ENCODE results near the gene CMC2.

Gene CMC2

DNA sequence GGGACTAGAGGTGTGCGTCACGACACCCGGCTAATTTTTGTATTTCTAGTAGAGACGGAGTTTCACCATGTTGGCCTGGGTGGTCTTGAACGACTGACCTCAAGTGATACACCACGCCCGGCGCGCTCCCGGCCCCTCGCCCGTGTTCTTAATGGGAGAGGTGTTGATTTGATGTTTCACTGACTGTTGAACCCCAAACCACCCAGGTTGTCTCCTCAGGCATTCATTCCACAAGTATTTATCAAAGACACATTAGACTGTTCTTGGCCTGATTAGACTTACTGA lies 1.8 kb upstream of the CMC2 start:
- H3K4me3 ChIP-seq (ENCODE audit: severe bottlenecking), result peak overlapping the region; percentile 84
- no peak overlapping the region for H3K27ac ChIP-seq (ENCODE audit: poor library complexity, severe bottlenecking)

DNA sequence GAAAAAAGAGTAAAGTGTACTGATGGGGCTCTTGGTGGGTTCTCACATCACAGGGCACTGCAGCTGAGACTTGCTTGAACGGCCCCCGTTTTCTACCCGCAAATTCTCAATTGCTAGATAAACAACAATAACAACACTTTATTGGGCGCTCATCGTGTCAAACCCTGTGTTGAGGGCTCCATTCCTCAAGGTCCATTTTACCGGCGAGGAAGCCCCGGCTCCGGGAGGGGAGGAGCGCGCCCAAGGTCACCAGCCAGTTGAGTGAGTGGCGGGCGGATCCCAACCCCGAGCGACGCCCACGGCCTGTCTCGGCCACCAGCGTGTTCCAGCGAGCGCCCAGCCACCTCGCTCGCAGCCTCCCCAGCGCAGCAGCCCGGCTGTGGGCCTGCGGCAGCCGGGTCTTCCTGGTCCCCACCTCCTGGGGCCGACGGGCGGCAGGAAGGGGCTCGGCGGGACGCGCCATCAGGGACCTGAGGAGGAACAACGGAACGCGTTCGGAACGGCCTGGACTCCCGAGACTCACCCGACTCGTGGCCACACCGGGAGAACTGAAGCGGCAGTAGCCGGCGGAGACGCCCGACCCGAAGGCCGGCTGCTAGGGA lies 373 bp downstream of the CMC2 start:
- peak; percentile 73 for DNase-seq (ENCODE audit: low spot score)
- peaks cover 15% of the 10 kb centered on the region for H3K4me1 ChIP-seq (ENCODE audit: insufficient read depth, poor library complexity, severe bottlenecking)
- H3K9me3 ChIP-seq (ENCODE audit: severe bottlenecking), result no peaks in the 10 kb centered on the region
- no peaks in the 10 kb centered on the region for H3K27me3 ChIP-seq (ENCODE audit: insufficient read depth, poor library complexity, severe bottlenecking)
- ATAC-seq (ENCODE audit: low read depth), result peak; percentile 47
- H3K4me3 ChIP-seq (ENCODE audit: severe bottlenecking), result peak overlapping the region; percentile 84
- peaks cover 12% of the 10 kb centered on the region for H3K36me3 ChIP-seq (ENCODE audit: low read depth)
- TF ChIP-seq, protein P1, sequence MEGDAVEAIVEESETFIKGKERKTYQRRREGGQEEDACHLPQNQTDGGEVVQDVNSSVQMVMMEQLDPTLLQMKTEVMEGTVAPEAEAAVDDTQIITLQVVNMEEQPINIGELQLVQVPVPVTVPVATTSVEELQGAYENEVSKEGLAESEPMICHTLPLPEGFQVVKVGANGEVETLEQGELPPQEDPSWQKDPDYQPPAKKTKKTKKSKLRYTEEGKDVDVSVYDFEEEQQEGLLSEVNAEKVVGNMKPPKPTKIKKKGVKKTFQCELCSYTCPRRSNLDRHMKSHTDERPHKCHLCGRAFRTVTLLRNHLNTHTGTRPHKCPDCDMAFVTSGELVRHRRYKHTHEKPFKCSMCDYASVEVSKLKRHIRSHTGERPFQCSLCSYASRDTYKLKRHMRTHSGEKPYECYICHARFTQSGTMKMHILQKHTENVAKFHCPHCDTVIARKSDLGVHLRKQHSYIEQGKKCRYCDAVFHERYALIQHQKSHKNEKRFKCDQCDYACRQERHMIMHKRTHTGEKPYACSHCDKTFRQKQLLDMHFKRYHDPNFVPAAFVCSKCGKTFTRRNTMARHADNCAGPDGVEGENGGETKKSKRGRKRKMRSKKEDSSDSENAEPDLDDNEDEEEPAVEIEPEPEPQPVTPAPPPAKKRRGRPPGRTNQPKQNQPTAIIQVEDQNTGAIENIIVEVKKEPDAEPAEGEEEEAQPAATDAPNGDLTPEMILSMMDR (IDR thresholded peaks at IDR 0.05; ENCODE audit: poor library complexity, severe bottlenecking), result no peak
- H3K27ac ChIP-seq (ENCODE audit: poor library complexity, severe bottlenecking), result peak overlapping the region; percentile 74

More for the DNA sequence above, 1.8 kb upstream of the CMC2 start:
- Histone ChIP-seq H3K4me1 (ENCODE audit: insufficient read depth, poor library complexity, severe bottlenecking) (peaks cover 14% of the 10 kb centered on the region), H3K9me3 (ENCODE audit: severe bottlenecking) (no peaks in the 10 kb centered on the region), H3K36me3 (ENCODE audit: low read depth) (peaks cover 33% of the 10 kb centered on the region), H3K27me3 (ENCODE audit: insufficient read depth, poor library complexity, severe bottlenecking) (no peaks in the 10 kb centered on the region)
- ATAC-seq (ENCODE audit: low read depth), result no peak
- DNase-seq (ENCODE audit: low spot score), result no peak
- TF ChIP-seq, protein P1 (IDR thresholded peaks at IDR 0.05; ENCODE audit: poor library complexity, severe bottlenecking), result no peak

DNA sequence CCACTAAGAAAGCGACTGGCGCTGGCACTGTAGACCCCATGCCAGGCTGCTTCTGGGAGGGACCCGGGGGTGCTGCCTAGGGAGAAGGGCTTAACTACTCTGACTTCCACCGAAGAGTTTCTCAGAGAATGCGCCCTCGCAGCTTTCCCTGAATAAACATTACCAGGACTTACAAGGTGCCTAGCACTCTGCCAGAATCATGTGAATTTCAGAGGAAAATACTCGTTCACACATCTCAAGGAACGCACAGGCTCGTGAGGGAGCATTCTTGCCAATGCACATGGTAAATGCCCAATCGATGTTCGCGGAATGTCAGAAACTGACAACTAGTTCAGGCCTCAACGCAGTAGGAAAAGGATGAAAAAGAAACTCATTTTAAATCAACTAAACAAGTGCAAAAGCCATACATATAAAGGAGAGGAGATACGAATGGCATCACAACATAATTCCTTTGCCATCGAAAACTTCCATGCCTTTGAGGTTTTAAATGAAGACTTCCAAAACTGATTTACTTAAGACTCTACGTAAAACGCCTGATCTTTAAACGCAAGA lies 999 bp downstream of the CMC2 start:
- TF ChIP-seq, protein P1 (IDR thresholded peaks at IDR 0.05; ENCODE audit: poor library complexity, severe bottlenecking), result no peak
- Histone ChIP-seq H3K36me3 (ENCODE audit: low read depth) (peaks cover 16% of the 10 kb centered on the region), H3K27ac (ENCODE audit: poor library complexity, severe bottlenecking) (peak overlapping the region; percentile 74), H3K4me1 (ENCODE audit: insufficient read depth, poor library complexity, severe bottlenecking) (peaks cover 15% of the 10 kb centered on the region), H3K9me3 (ENCODE audit: severe bottlenecking) (no peaks in the 10 kb centered on the region), H3K27me3 (ENCODE audit: insufficient read depth, poor library complexity, severe bottlenecking) (no peaks in the 10 kb centered on the region), H3K4me3 (ENCODE audit: severe bottlenecking) (peak overlapping the region; percentile 84)
- ATAC-seq (ENCODE audit: low read depth) (no peak), DNase-seq (ENCODE audit: low spot score) (no peak)

DNA sequence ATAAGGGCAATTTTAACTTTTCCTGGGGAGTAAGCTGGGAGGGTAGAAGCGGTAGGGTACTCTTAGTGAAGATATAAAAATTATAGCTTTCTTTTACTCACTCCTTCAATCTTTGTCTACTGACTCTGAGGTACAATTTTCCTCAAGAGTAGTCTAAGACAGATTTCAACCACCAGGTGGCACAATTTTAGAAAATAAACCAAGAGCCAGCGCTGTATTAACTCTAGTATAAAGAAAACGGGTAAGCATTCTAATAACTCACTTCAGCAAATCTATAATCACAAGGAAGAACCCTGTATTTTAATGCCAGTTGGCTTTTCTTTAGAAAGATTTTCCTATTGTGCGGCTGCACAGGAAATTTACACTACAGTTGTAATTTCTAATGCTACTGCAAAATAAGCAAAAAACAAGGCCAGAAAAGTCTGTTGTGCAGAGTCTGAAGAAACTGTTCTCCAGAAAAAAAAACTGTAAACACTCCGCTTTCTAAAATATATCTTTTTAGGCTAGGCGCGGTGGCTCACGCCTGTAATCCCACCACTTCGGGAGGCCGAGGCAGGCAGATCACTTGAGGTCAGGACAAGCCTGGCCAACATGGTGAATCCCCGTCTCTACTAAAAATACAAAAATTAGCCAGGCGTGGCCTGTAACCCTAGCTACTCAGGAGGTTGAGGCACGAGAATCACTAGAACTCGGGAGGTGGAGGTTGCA lies 1.9 kb downstream of the CMC2 start:
- peak overlapping the region; percentile 12 for H3K4me3 ChIP-seq (ENCODE audit: severe bottlenecking)

More for the DNA sequence above, 1.9 kb downstream of the CMC2 start:
- Histone ChIP-seq H3K9me3 (ENCODE audit: severe bottlenecking) (no peaks in the 10 kb centered on the region), H3K36me3 (ENCODE audit: low read depth) (peaks cover 15% of the 10 kb centered on the region), H3K27me3 (ENCODE audit: insufficient read depth, poor library complexity, severe bottlenecking) (no peaks in the 10 kb centered on the region), H3K4me1 (ENCODE audit: insufficient read depth, poor library complexity, severe bottlenecking) (peaks cover 15% of the 10 kb centered on the region), H3K27ac (ENCODE audit: poor library complexity, severe bottlenecking) (no peak overlapping the region)
- DNase-seq (ENCODE audit: low spot score) (no peak), ATAC-seq (ENCODE audit: low read depth) (no peak)
- TF ChIP-seq, protein P1 (IDR thresholded peaks at IDR 0.05; ENCODE audit: poor library complexity, severe bottlenecking), result peak; percentile 88
